Thoracic aorta (tissue), 2 donors: ENCODE results near the gene IGSF8. TPM values are rescaled to one million over a fixed set of nuclear protein-coding genes. Genes with fewer than 3 reads are reported as not detected.

Source experiments
- ATAC-seq: fragments of 150-250 bp; one replicate; pipeline ENCODE4 v1.8.0; 2017; ENCODE audit warnings: low read depth; ENCODE audit not compliant: insufficient number of reproducible peaks, low FRiP score
- DNase-seq: peaks from one replicate; pipeline ENCODE4 v3.0.0-alpha.2; 2020; ENCODE audit warnings: low spot score
- H3K27ac ChIP-seq, 2 donors: fragments of 200-600 bp; sonication (generic); 1 replicate in 1 of 2; 2 replicates in 1 of 2; pipeline ENCODE4 v1.5.1; 2016; ENCODE audit warnings: mild to moderate bottlenecking in 2 of 2, moderate library complexity in 2 of 2
- H3K27me3 ChIP-seq: fragments of 200-600 bp; sonication (generic); replicated peaks from 2 replicates; pipeline ENCODE4 v1.6.0; 2016; ENCODE audit warnings: mild to moderate bottlenecking; ENCODE audit not compliant: insufficient read depth
- H3K36me3 ChIP-seq: fragments of 200-600 bp; sonication (generic); one replicate; pipeline ENCODE4 v1.5.1; 2016
- H3K4me1 ChIP-seq, 2 donors: fragments of 200-600 bp; sonication (generic); 1 replicate in 1 of 2; 2 replicates in 1 of 2; pipeline versions ENCODE4 v1.5.1 to v1.6.0; 2016; ENCODE audit warnings: low read depth in 2 of 2, mild to moderate bottlenecking in 1 of 2; ENCODE audit not compliant: control insufficient read depth in 1 of 2
- H3K4me3 ChIP-seq: fragments of 200-600 bp; sonication (generic); 2 replicates; pipeline ENCODE4 v1.5.1; 2016; ENCODE audit warnings: mild to moderate bottlenecking
- H3K9me3 ChIP-seq: fragments of 200-600 bp; sonication (generic); 2 replicates; pipeline ENCODE4 v1.5.1; 2016
- total RNA-seq, 2 donors: library from RNA; depleted of rRNA; stranded (reverse); fragments of >200 nt; gene quantifications; one replicate each; pipeline versions ENCODE4 v1.1.0 to v1.2.3, GENCODE V29; 2016
- TF ChIP-seq, protein P1 (sequence below): fragments of 200-600 bp; sonication (generic); IDR thresholded peaks from one replicate; pipeline ENCODE4 v1.5.1; 2019; ENCODE audit warnings: antibody characterized with exemption

Gene IGSF8
- 10 to 100 TPM; 29.6 to 40.8 TPM for total RNA-seq

GRCh38 chr1:160097911-160098851 is at the start of gene IGSF8:
TSS of gene IGSF8 (minus strand) at chr1:160098619. CDS start at chr1:160098472, 147 bp downstream.
- Histone ChIP-seq H3K27me3 (no peaks in the 10 kb centered on the region), H3K4me3 (peak within 1 kb of the TSS; percentile 80), H3K9me3 (no peaks in the 10 kb centered on the region), H3K4me1 (peaks cover 30 to 67% of the 10 kb centered on the region in 2 donors), H3K27ac (peak within 1 kb of the TSS; percentile 97 to 98), H3K36me3 (peaks cover 8% of the 10 kb centered on the region)
- ATAC-seq (peak; percentile 67), DNase-seq (peak; percentile 73)
- TF ChIP-seq, protein P1, sequence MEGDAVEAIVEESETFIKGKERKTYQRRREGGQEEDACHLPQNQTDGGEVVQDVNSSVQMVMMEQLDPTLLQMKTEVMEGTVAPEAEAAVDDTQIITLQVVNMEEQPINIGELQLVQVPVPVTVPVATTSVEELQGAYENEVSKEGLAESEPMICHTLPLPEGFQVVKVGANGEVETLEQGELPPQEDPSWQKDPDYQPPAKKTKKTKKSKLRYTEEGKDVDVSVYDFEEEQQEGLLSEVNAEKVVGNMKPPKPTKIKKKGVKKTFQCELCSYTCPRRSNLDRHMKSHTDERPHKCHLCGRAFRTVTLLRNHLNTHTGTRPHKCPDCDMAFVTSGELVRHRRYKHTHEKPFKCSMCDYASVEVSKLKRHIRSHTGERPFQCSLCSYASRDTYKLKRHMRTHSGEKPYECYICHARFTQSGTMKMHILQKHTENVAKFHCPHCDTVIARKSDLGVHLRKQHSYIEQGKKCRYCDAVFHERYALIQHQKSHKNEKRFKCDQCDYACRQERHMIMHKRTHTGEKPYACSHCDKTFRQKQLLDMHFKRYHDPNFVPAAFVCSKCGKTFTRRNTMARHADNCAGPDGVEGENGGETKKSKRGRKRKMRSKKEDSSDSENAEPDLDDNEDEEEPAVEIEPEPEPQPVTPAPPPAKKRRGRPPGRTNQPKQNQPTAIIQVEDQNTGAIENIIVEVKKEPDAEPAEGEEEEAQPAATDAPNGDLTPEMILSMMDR, result no peak

DNA sequence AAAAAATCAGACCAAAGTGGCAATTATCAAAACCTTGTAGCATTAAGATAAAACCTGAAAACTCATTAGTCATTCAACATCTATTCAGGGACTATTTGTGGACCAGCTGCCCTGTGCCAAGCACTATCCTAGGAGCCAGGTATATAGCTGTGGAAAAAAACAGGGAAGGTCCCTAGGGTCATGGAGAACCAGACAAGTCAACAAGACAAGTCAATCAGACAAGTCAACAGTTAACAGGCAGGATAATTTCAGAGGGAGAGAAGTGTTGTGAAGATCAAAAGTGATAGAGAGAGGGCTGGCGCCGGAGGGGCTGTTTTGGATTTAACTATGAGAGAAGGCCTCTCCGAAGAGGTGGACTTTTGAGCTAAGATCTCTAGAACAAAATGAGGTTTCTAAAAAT is 49.7 kb upstream of the IGSF8 start:
- DNase-seq (no peak), ATAC-seq (no peak)
- TF ChIP-seq, protein P1, result no peak
- no peaks in the 10 kb centered on the region for H3K27me3 ChIP-seq
- no peak overlapping the region for H3K4me3 ChIP-seq
- H3K36me3 ChIP-seq, result no peaks in the 10 kb centered on the region
- peaks cover 24 to 40% of the 10 kb centered on the region in 2 donors for H3K4me1 ChIP-seq
- H3K27ac ChIP-seq, result peak overlapping the region; percentile 77 to 91
- no peaks in the 10 kb centered on the region for H3K9me3 ChIP-seq

DNA sequence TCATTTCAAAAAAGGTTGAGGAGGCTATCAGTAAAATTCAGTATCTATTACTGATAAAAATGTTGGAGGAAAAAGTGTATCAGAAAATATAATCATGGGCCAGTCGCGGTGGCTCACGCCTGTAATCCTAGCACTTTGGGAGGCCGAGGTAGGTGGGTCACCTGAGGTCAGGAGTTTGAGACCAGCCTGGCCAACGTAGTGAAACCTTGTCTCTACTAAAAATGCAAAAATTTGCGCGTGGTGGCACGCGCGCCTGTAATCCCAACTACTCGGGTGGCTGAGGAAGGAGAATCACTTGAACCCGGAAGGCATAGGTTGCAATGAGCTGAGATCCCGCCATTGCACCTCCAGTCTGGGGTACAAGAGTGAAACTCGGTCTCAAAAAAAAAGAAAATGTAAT is 47.7 kb upstream of the IGSF8 start:
- Histone ChIP-seq H3K27ac (no peak overlapping the region), H3K27me3 (no peaks in the 10 kb centered on the region), H3K4me3 (no peak overlapping the region), H3K4me1 (peaks cover 24 to 37% of the 10 kb centered on the region in 2 donors), H3K36me3 (peaks cover 11% of the 10 kb centered on the region), H3K9me3 (no peaks in the 10 kb centered on the region)
- no peak for DNase-seq
- no peak for ATAC-seq
- TF ChIP-seq, protein P1, result no peak

DNA sequence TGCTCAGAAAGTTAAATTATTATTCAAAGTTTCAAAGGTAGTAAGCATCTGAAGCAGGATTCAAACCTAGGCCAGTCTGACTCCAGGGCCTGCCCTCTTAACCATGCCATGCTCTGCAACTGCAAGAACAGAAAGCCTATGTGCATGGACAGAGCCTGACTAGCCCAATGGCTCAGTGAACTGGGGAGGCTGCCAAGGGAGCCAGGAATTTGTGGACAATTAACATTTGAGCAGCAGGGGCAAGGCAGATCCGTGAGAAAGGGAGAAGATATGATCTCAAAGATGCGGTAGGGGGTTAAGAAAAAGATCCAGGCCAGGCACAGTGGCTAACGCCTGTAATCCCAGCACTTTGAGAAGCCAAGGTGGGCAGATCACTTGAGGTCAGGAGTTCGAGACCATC is 46.5 kb upstream of the IGSF8 start:
- Histone ChIP-seq H3K9me3 (no peaks in the 10 kb centered on the region), H3K27me3 (no peaks in the 10 kb centered on the region), H3K27ac (no peak overlapping the region), H3K4me3 (no peak overlapping the region), H3K36me3 (peaks cover 18% of the 10 kb centered on the region), H3K4me1 (peaks cover 20 to 27% of the 10 kb centered on the region in 2 donors)
- no peak for ATAC-seq
- TF ChIP-seq, protein P1, result no peak
- no peak for DNase-seq

GRCh38 chr1:160143695-160144094 is 45.3 kb upstream of the IGSF8 start:
- Histone ChIP-seq H3K4me1 (peaks cover 11 to 15% of the 10 kb centered on the region in 2 donors), H3K4me3 (no peak overlapping the region), H3K27me3 (no peaks in the 10 kb centered on the region), H3K36me3 (peaks cover 31% of the 10 kb centered on the region), H3K9me3 (no peaks in the 10 kb centered on the region), H3K27ac (no peak overlapping the region)
- DNase-seq (no peak), ATAC-seq (no peak)
- TF ChIP-seq, protein P1, result no peak
